DMS79 (cell line): ENCODE data around the gene RAB6C.
"Not testable (repeated sequence)": the region's sequence is repeated elsewhere in the genome, so short reads cannot be mapped to it uniquely, and the experiment has no call there.

Source experiments
- DNase-seq: peaks from one replicate; lab custom pipeline; 2025; lab: John Stamatoyannopoulos, UW

The RAB6C gene

DNA sequence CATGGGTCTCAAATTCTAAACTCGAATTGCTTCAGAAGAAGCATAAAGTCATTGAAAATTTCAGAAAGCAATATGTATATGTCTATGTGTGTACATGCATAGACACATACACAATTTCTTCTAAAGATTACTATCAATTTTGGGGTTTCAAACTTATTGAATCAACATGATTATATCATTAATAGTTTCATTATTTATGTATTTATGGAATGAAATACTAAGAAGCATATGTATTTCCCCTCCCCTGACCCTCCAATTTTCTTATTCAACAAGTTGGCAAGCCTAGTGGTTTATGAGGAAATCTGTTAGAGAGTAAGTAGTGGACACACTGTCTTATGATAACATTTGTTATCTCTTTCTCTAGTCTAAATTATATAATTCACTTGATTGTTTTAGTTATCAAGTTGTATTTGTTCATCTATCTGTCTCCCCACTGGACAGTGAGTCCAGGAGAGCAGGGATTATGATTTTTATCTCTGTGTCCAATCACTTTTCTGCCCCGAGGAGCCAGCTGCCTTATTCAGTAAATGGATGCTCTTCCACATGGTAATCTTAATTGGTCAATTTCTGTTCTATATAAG is 17.3 kb downstream of the RAB6C start:
- DNase-seq: not testable (repeated sequence)

DNA sequence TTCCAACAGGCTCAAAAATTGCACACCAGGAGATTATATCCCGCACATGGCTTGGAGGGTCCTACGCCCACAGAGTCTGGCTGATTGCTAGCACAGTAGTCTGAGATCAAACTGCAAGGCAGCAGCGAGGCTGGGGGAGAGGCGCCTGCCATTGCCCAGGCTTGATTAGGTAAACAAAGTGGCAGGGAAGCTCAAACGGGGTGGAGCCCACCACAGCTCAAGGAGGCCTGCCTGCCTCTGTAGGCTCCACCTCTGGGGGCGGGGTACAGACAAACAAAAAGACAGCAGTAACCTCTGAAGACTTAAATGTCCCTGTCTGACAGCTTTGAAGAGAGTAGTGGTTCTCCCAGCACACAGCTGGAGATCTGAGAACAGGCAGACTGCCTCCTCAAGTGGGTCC is 19.3 kb downstream of the RAB6C start:
- DNase-seq: not testable (repeated sequence)

DNA sequence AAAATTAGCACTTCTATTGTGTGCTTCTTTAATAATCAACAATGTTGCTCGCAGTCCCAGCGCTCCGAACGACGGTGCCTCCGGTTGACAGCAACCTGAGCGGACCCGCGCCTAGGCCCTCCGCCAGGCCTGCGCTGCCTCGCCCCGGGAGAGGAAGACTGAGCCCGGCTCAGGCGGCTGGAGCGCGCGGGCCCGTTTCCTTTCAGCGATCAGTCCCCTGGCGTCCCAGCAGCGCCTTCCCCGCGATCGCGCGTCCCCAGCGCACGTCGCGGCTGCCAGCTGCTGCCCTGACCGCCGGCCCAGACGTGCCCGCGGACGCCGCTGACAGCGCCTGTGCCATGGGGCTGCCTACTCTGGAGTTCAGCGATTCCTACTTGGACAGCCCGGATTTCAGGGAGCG is 26.4 kb downstream of the RAB6C start:
- DNase-seq: not testable (repeated sequence)

DNA sequence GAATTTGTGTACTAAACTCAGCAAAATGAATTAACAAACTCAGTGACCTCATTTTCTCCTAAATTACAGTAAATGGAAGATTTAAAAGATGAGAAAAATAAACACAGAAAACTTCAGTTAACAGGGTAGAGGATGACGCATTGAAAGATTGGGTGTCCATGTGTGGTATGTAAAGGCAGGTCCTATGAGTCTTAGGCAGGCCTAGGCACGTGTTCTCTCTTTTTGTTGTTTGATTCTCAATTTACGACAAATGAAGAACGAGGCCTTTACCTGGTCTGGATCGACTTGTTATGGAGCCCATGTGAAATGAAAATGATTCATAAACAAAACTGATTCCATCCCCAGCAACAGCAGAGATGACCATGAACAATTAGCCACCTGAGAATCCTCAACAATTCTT is 37.2 kb downstream of the RAB6C start:
- not testable (repeated sequence) for DNase-seq

DNA sequence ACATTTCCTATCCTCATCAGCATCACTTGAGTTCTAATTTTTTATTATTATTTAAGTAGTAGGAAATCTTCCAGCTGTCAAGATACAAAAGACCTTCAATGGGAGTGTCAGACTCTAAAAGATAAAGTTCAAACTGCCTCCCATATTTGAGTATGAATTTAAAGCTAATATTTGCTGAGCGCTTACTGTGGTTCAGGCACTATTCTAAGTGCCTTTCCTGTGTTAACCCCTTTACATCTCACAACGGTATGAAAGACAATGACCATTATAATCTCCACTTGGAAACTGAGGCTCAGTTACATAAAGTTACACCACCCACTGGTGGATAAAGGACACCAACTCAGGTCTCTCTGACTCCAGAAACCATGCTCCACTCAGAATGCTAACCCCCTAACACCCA is 39.9 kb downstream of the RAB6C start:
- no peak for DNase-seq

DNA sequence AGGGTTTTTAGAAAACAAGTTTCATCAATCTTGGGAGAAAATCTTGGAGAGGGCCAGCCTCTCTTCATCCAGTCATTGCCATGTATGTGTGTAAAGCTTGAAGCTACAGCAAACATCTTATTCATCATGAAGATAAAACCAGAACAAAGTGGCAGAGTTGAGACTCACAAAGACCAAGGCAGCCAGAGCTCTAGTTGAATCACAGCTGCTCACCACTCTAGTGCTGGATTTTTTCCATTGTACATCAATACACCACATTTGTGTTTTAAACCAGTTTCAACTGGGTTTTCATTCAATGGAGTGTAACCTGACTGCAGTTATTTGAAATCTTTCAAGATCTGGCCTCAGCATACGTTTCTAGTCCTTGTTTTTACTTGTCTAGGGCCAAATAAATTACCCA is 40.6 kb downstream of the RAB6C start:
- DNase-seq: not testable (repeated sequence)

DNA sequence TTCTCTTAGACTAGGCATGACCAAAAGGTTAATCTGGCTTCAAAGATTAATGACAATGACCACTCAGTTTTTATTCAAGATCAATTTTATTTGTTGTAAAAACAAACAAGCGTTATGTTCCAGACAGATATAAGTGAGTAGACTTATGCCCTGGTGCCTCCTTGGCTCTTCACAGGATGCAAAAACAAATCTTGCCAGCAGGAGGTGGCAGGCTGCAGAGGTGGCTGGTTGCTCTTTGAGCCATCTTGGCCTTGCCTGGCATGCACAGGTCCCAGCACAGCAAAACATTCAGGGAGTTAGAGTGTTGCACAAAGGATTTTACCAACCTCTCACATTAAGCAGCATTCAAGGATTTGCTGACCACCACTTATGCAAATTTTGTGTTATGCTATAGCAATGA is 46.5 kb downstream of the RAB6C start:
- not testable (repeated sequence) for DNase-seq
